ENCODE results near the gene PKD2.

PKD2 gene

DNA sequence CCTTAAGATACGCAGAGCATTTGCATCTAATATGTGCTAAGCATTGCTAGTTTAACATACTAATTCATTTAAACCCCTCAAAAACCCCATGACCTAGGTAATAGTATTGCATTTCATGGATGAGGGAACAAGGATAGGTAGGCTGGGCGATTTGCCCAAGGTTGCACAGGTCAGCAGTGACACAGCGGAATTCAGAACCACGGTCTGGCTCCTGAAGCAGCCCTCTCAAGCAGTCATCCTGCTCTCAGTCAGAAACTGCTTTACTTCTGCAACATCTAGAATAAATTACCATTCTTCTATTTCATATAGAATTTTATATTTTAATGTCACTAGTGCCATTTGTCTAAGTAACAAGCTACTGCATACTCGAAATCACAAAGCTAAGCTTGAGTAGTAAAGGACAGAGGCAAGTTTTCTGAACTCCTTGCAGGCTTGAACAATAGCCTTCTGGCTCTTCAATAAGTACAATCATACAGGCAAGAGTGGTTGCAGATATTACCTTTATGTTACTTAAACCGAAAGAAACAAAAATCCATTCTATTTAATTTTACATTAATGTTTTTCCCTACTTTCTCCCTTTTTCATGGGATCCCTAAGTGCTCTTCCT, 32.5 kb upstream of the PKD2 start:
- Histone ChIP-seq H3K9me3 (ENCODE audit: control insufficient read depth in 2 of 2, low read length in 2 of 2) (no peaks in the 10 kb centered on the region), H3K27me3 (ENCODE audit: control insufficient read depth in 2 of 2, insufficient read depth in 2 of 2, low read length in 2 of 2) (peaks cover 6 to 14% of the 10 kb centered on the region in 2 donors), H3K9ac (ENCODE audit: low read depth in 1 of 2, low read length in 2 of 2) (no peak overlapping the region), H3K27ac (ENCODE audit: low read depth in 2 of 2, low read length in 2 of 2) (no peak overlapping the region), H3K4me3 (ENCODE audit: low read length in 2 of 2) (no peak overlapping the region), H3K36me3 (ENCODE audit: control insufficient read depth in 2 of 2, insufficient read depth in 2 of 2, low read length in 2 of 2) (no peaks in the 10 kb centered on the region), H3K4me1 (ENCODE audit: control insufficient read depth in 2 of 2, insufficient read depth in 2 of 2, low read length in 2 of 2) (no peaks in the 10 kb centered on the region)

DNA sequence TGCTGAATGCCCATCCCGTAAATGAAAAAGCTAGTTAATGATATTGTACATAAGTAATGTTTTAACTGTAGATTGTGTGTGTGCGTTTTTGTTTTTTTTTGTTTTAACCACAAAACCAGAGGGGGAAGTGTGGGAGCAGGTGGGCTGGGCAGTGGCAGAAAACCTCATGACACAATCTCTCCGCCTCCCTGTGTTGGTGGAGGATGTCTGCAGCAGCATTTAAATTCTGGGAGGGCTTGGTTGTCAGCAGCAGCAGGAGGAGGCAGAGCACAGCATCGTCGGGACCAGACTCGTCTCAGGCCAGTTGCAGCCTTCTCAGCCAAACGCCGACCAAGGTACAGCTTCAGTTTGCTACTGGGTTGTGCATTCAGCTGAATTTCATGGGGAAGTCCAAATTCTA, 32.0 kb upstream of the PKD2 start, which contains the start of gene SPP1:
Gene SPP1, plus strand, starts transcription at position 249 of the 400 bp plus-strand sequence. CDS start 1,182 bp downstream, outside the sequence.
- Histone ChIP-seq H3K27ac (ENCODE audit: low read depth in 2 of 2, low read length in 2 of 2) (no peak within 1 kb of the TSS), H3K4me3 (ENCODE audit: low read length in 2 of 2) (no peak within 1 kb of the TSS), H3K27me3 (ENCODE audit: control insufficient read depth in 2 of 2, insufficient read depth in 2 of 2, low read length in 2 of 2) (peaks cover 6 to 14% of the 10 kb centered on the region in 2 donors), H3K36me3 (ENCODE audit: control insufficient read depth in 2 of 2, insufficient read depth in 2 of 2, low read length in 2 of 2) (no peaks in the 10 kb centered on the region), H3K9ac (ENCODE audit: low read depth in 1 of 2, low read length in 2 of 2) (no peak within 1 kb of the TSS), H3K4me1 (ENCODE audit: control insufficient read depth in 2 of 2, insufficient read depth in 2 of 2, low read length in 2 of 2) (no peaks in the 10 kb centered on the region), H3K9me3 (ENCODE audit: control insufficient read depth in 2 of 2, low read length in 2 of 2) (no peaks in the 10 kb centered on the region)

DNA sequence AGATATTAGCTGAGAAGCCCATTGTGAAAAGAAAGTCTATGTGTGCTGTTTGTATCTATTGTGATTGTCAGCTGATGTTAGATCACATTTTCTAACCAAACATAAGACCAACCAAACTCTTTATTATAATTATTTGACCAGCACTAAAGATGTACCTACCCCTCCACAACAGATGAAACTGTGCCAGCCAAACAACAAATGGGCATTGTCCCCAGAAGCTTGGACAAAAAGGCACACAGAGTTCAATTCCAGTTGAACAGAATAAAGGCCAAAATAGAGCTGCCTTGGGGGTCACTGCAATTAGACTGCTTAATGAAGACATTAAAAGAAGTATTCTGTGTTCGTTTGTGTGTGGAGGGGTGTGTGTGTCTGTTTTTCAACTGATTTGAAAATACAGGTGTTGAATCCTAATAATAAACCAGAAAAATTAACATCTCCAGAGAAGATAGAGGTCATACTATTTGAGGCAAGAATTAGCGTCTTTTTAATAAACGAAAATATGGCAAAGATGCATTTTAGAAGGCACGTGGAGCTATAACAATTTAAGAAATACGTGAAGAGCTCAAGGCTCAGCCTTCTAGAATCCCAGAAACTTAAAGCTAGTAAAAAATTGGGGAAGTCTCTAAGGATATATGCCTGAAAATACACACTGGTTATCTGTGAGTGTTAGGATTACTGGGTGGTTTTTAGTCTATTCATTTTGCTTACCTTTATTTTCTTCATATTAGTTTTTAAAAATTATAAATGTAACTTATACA, 29.7 kb upstream of the PKD2 start:
- Histone ChIP-seq H3K4me3 (ENCODE audit: low read length in 2 of 2) (no peak overlapping the region), H3K4me1 (ENCODE audit: control insufficient read depth in 2 of 2, insufficient read depth in 2 of 2, low read length in 2 of 2) (no peaks in the 10 kb centered on the region), H3K27me3 (ENCODE audit: control insufficient read depth in 2 of 2, insufficient read depth in 2 of 2, low read length in 2 of 2) (peaks cover 6 to 14% of the 10 kb centered on the region in 2 donors), H3K9me3 (ENCODE audit: control insufficient read depth in 2 of 2, low read length in 2 of 2) (no peaks in the 10 kb centered on the region), H3K36me3 (ENCODE audit: control insufficient read depth in 2 of 2, insufficient read depth in 2 of 2, low read length in 2 of 2) (no peaks in the 10 kb centered on the region), H3K27ac (ENCODE audit: low read depth in 2 of 2, low read length in 2 of 2) (no peak overlapping the region), H3K9ac (ENCODE audit: low read depth in 1 of 2, low read length in 2 of 2) (no peak overlapping the region)

DNA sequence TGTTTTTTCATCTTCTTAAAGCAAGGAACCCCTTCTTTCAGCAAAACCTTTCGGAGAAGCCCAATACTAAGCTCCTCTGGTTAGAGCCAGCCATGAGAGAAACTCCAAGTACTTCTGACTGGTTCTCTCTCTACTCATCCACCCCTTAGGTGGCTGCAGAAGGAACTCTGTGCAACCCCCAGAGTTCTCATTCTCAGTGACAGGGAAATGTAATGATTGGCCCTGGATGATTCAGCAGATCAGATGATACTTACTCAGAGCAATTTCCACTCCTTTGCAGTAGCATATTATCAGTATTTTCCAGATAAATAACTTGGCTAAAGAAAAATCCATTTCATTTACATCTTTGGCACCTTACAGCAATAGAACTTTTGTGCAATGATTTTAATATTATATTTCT, 28.8 kb upstream of the PKD2 start:
- Histone ChIP-seq H3K4me3 (ENCODE audit: low read length in 2 of 2) (no peak overlapping the region), H3K36me3 (ENCODE audit: control insufficient read depth in 2 of 2, insufficient read depth in 2 of 2, low read length in 2 of 2) (no peaks in the 10 kb centered on the region), H3K4me1 (ENCODE audit: control insufficient read depth in 2 of 2, insufficient read depth in 2 of 2, low read length in 2 of 2) (no peaks in the 10 kb centered on the region), H3K27ac (ENCODE audit: low read depth in 2 of 2, low read length in 2 of 2) (no peak overlapping the region), H3K9me3 (ENCODE audit: control insufficient read depth in 2 of 2, low read length in 2 of 2) (no peaks in the 10 kb centered on the region), H3K9ac (ENCODE audit: low read depth in 1 of 2, low read length in 2 of 2) (no peak overlapping the region), H3K27me3 (ENCODE audit: control insufficient read depth in 2 of 2, insufficient read depth in 2 of 2, low read length in 2 of 2) (peaks cover 2 to 11% of the 10 kb centered on the region in 2 donors)

DNA sequence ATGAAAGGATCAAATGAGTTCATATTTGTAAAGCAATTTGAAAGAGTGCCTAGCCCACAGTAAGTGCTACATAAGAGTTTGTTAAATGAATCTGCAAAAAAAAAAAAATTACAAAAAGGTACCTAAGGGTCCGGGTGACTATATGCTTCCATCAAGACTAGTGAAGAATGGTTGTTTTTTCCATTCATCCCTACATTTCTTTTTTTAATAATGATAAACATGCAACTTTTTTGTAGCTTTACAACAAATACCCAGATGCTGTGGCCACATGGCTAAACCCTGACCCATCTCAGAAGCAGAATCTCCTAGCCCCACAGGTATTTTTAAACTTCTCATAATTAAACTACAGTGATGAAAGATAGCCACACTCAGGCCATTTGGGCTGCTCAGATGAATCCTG, 27.6 kb upstream of the PKD2 start:
- Histone ChIP-seq H3K4me1 (ENCODE audit: control insufficient read depth in 2 of 2, insufficient read depth in 2 of 2, low read length in 2 of 2) (no peaks in the 10 kb centered on the region), H3K27ac (ENCODE audit: low read depth in 2 of 2, low read length in 2 of 2) (no peak overlapping the region), H3K27me3 (ENCODE audit: control insufficient read depth in 2 of 2, insufficient read depth in 2 of 2, low read length in 2 of 2) (peaks cover 2 to 7% of the 10 kb centered on the region in 2 donors), H3K9ac (ENCODE audit: low read depth in 1 of 2, low read length in 2 of 2) (no peak overlapping the region), H3K9me3 (ENCODE audit: control insufficient read depth in 2 of 2, low read length in 2 of 2) (no peaks in the 10 kb centered on the region), H3K4me3 (ENCODE audit: low read length in 2 of 2) (no peak overlapping the region), H3K36me3 (ENCODE audit: control insufficient read depth in 2 of 2, insufficient read depth in 2 of 2, low read length in 2 of 2) (no peaks in the 10 kb centered on the region)

DNA sequence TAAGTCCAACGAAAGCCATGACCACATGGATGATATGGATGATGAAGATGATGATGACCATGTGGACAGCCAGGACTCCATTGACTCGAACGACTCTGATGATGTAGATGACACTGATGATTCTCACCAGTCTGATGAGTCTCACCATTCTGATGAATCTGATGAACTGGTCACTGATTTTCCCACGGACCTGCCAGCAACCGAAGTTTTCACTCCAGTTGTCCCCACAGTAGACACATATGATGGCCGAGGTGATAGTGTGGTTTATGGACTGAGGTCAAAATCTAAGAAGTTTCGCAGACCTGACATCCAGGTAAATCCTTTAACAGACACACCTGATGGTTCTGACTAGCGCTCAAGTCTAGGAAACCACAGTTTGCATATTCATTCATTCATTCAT, 25.9 kb upstream of the PKD2 start:
- Histone ChIP-seq H3K4me3 (ENCODE audit: low read length in 2 of 2) (no peak overlapping the region), H3K9me3 (ENCODE audit: control insufficient read depth in 2 of 2, low read length in 2 of 2) (no peaks in the 10 kb centered on the region), H3K27ac (ENCODE audit: low read depth in 2 of 2, low read length in 2 of 2) (no peak overlapping the region), H3K27me3 (ENCODE audit: control insufficient read depth in 2 of 2, insufficient read depth in 2 of 2, low read length in 2 of 2) (no peaks in the 10 kb centered on the region), H3K36me3 (ENCODE audit: control insufficient read depth in 2 of 2, insufficient read depth in 2 of 2, low read length in 2 of 2) (no peaks in the 10 kb centered on the region), H3K4me1 (ENCODE audit: control insufficient read depth in 2 of 2, insufficient read depth in 2 of 2, low read length in 2 of 2) (no peaks in the 10 kb centered on the region), H3K9ac (ENCODE audit: low read depth in 1 of 2, low read length in 2 of 2) (no peak overlapping the region)

DNA sequence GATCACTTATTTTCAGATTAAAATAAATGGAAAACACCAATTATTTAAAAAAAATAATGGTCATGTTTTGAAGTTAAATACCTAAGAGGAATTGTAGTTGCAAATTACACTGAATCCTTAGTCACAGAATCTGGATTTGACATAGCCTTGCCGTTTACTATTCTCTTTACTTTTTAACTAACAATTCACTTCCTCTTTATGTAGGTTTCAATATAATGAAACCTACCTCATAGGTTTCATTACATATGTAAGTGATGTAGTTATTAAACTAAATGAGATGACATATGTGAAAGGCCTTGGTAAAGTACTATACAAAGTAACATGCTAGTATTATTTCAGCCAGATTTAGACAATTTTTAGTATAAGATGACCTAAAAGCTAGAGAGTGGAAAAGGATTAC, 25.4 kb upstream of the PKD2 start:
- Histone ChIP-seq H3K27ac (ENCODE audit: low read depth in 2 of 2, low read length in 2 of 2) (no peak overlapping the region), H3K36me3 (ENCODE audit: control insufficient read depth in 2 of 2, insufficient read depth in 2 of 2, low read length in 2 of 2) (no peaks in the 10 kb centered on the region), H3K4me1 (ENCODE audit: control insufficient read depth in 2 of 2, insufficient read depth in 2 of 2, low read length in 2 of 2) (no peaks in the 10 kb centered on the region), H3K4me3 (ENCODE audit: low read length in 2 of 2) (no peak overlapping the region), H3K27me3 (ENCODE audit: control insufficient read depth in 2 of 2, insufficient read depth in 2 of 2, low read length in 2 of 2) (no peaks in the 10 kb centered on the region), H3K9me3 (ENCODE audit: control insufficient read depth in 2 of 2, low read length in 2 of 2) (no peaks in the 10 kb centered on the region), H3K9ac (ENCODE audit: low read depth in 1 of 2, low read length in 2 of 2) (no peak overlapping the region)

DNA sequence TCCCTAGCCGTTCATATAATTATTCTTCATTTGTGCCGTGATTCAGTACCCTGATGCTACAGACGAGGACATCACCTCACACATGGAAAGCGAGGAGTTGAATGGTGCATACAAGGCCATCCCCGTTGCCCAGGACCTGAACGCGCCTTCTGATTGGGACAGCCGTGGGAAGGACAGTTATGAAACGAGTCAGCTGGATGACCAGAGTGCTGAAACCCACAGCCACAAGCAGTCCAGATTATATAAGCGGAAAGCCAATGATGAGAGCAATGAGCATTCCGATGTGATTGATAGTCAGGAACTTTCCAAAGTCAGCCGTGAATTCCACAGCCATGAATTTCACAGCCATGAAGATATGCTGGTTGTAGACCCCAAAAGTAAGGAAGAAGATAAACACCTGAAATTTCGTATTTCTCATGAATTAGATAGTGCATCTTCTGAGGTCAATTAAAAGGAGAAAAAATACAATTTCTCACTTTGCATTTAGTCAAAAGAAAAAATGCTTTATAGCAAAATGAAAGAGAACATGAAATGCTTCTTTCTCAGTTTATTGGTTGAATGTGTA, 24.9 kb upstream of the PKD2 start:
- Histone ChIP-seq H3K9me3 (ENCODE audit: control insufficient read depth in 2 of 2, low read length in 2 of 2) (no peaks in the 10 kb centered on the region), H3K4me1 (ENCODE audit: control insufficient read depth in 2 of 2, insufficient read depth in 2 of 2, low read length in 2 of 2) (no peaks in the 10 kb centered on the region), H3K4me3 (ENCODE audit: low read length in 2 of 2) (no peak overlapping the region), H3K27me3 (ENCODE audit: control insufficient read depth in 2 of 2, insufficient read depth in 2 of 2, low read length in 2 of 2) (no peaks in the 10 kb centered on the region), H3K9ac (ENCODE audit: low read depth in 1 of 2, low read length in 2 of 2) (no peak overlapping the region), H3K36me3 (ENCODE audit: control insufficient read depth in 2 of 2, insufficient read depth in 2 of 2, low read length in 2 of 2) (no peaks in the 10 kb centered on the region), H3K27ac (ENCODE audit: low read depth in 2 of 2, low read length in 2 of 2) (no peak overlapping the region)

DNA sequence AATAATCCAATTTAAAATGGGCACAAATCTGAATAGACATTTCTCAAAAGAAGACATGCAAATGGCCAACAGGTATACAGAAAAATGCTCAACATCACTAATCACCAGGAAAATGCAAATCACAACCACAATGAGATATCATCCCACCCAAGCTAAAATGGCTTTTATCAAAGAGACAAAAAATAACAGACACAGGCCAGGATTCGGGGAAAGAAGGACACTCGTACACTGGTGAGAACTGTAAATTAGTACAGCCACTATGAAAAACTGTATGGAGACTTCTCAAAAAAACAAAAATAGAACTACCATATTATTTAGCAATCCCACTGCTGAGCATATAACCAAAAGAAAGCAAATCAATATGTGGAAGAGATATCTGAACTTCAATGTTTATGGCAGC, 23.4 kb upstream of the PKD2 start:
- H3K9me3 ChIP-seq (ENCODE audit: control insufficient read depth in 2 of 2, low read length in 2 of 2), result no peaks in the 10 kb centered on the region
- no peaks in the 10 kb centered on the region for H3K4me1 ChIP-seq (ENCODE audit: control insufficient read depth in 2 of 2, insufficient read depth in 2 of 2, low read length in 2 of 2)
- H3K4me3 ChIP-seq (ENCODE audit: low read length in 2 of 2), result no peak overlapping the region
- no peak overlapping the region for H3K27ac ChIP-seq (ENCODE audit: low read depth in 2 of 2, low read length in 2 of 2)
- H3K9ac ChIP-seq (ENCODE audit: low read depth in 1 of 2, low read length in 2 of 2), result no peak overlapping the region
- no peaks in the 10 kb centered on the region for H3K36me3 ChIP-seq (ENCODE audit: control insufficient read depth in 2 of 2, insufficient read depth in 2 of 2, low read length in 2 of 2)
- no peaks in the 10 kb centered on the region for H3K27me3 ChIP-seq (ENCODE audit: control insufficient read depth in 2 of 2, insufficient read depth in 2 of 2, low read length in 2 of 2)

DNA sequence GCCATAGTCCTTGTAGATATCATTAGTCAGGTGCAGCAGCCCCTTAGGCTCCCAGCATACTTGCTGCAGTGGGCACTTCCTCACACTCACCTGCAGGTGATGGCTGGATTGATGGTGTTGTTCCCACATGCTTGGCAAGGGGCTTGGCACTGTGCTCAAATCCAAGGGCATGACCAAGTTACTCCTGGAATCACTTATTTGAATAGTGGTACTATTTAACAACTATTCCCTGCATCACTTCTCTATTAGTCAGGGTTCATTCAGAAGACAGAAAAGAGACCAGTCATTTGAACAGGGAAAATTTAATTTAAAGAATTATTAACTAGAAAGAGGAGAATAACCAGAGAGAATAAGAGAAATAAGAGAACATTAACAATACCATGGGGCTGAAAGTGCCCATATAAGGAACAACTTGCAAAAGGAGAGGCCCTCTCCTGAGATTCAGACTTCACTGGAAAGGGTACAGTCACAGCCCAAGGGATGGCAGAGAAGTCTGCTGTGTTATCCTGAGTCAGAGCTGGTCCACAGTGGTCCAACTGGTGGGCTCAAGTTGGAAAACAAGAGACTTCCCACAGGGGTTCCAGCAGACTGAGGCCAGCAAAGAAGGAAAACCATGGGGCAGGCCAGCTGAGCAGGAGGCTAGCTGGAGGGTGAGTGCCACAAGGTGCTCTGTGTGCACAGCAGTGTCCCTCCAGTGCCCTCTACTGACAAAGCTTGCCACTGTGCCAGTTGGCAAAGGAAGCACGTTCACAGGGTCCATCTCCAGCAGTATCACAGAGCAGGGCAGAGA, 22.1 kb upstream of the PKD2 start:
- no peaks in the 10 kb centered on the region for H3K27me3 ChIP-seq (ENCODE audit: control insufficient read depth in 2 of 2, insufficient read depth in 2 of 2, low read length in 2 of 2)
- H3K36me3 ChIP-seq (ENCODE audit: control insufficient read depth in 2 of 2, insufficient read depth in 2 of 2, low read length in 2 of 2), result no peaks in the 10 kb centered on the region
- no peaks in the 10 kb centered on the region for H3K9me3 ChIP-seq (ENCODE audit: control insufficient read depth in 2 of 2, low read length in 2 of 2)
- H3K4me1 ChIP-seq (ENCODE audit: control insufficient read depth in 2 of 2, insufficient read depth in 2 of 2, low read length in 2 of 2), result no peaks in the 10 kb centered on the region
- no peak overlapping the region for H3K9ac ChIP-seq (ENCODE audit: low read depth in 1 of 2, low read length in 2 of 2)
- H3K4me3 ChIP-seq (ENCODE audit: low read length in 2 of 2), result no peak overlapping the region
- H3K27ac ChIP-seq (ENCODE audit: low read depth in 2 of 2, low read length in 2 of 2), result no peak overlapping the region

All from mucosa of rectum (tissue), 2 donors.